Measurements from ENCODE around the gene SEC16B.

SEC16B gene

GRCh38 chr1:177905686-177906085 lies 64.2 kb downstream of the SEC16B start:
- H3K4me1 ChIP-seq (ENCODE audit: control insufficient read depth, insufficient read depth, low read length): no peaks in the 10 kb centered on the region
- no peak overlapping the region for H3K4me3 ChIP-seq (ENCODE audit: low read depth, low read length)
- no peak overlapping the region for H3K27ac ChIP-seq (ENCODE audit: low read depth, low read length)
- H3K27me3 ChIP-seq (ENCODE audit: control insufficient read depth, insufficient read depth, low read length): no peaks in the 10 kb centered on the region
- H3K9me3 ChIP-seq (ENCODE audit: control insufficient read depth, insufficient read depth, low read depth, low read length): 0 out of 2 replicates have a peak, but pooled peaks cover 3% of the 10 kb centered on the region
- H3K9ac ChIP-seq (ENCODE audit: low read length): no peak overlapping the region
- H3K36me3 ChIP-seq (ENCODE audit: control insufficient read depth, insufficient read depth, low read length): no peaks in the 10 kb centered on the region

- Histone ChIP-seq H3K4me1 (ENCODE audit: control insufficient read depth, insufficient read depth, low read length) (no peaks in the 10 kb centered on the region), H3K9me3 (ENCODE audit: control insufficient read depth, insufficient read depth, low read depth, low read length) (no peaks in the 10 kb centered on the region), H3K36me3 (ENCODE audit: control insufficient read depth, insufficient read depth, low read length) (no peaks in the 10 kb centered on the region), H3K4me3 (ENCODE audit: low read depth, low read length) (no peak overlapping the region), H3K27ac (ENCODE audit: low read depth, low read length) (no peak overlapping the region), H3K9ac (ENCODE audit: low read length) (no peak overlapping the region), H3K27me3 (ENCODE audit: control insufficient read depth, insufficient read depth, low read length) (no peaks in the 10 kb centered on the region)
These were observed 67.6 kb downstream of the SEC16B start for GRCh38 chr1:177902266-177902665.

- H3K4me1 ChIP-seq (ENCODE audit: control insufficient read depth, insufficient read depth, low read length): no peaks in the 10 kb centered on the region
- H3K27ac ChIP-seq (ENCODE audit: low read depth, low read length): no peak overlapping the region
- H3K4me3 ChIP-seq (ENCODE audit: low read depth, low read length): no peak overlapping the region
- H3K9me3 ChIP-seq (ENCODE audit: control insufficient read depth, insufficient read depth, low read depth, low read length): no peaks in the 10 kb centered on the region
- no peaks in the 10 kb centered on the region for H3K27me3 ChIP-seq (ENCODE audit: control insufficient read depth, insufficient read depth, low read length)
- H3K36me3 ChIP-seq (ENCODE audit: control insufficient read depth, insufficient read depth, low read length): no peaks in the 10 kb centered on the region
- no peak overlapping the region for H3K9ac ChIP-seq (ENCODE audit: low read length)
These were observed 71.7 kb downstream of the SEC16B start for GRCh38 chr1:177897998-177898654.

GRCh38 chr1:177897281-177897997 lies 72.4 kb downstream of the SEC16B start:
- no peak overlapping the region for H3K4me3 ChIP-seq (ENCODE audit: low read depth, low read length)
- H3K4me1 ChIP-seq (ENCODE audit: control insufficient read depth, insufficient read depth, low read length): no peaks in the 10 kb centered on the region

More at GRCh38 chr1:177897281-177897997, 72.4 kb downstream of the SEC16B start:
- H3K27ac ChIP-seq (ENCODE audit: low read depth, low read length): no peak overlapping the region
- H3K36me3 ChIP-seq (ENCODE audit: control insufficient read depth, insufficient read depth, low read length): no peaks in the 10 kb centered on the region
- H3K27me3 ChIP-seq (ENCODE audit: control insufficient read depth, insufficient read depth, low read length): no peaks in the 10 kb centered on the region
- no peak overlapping the region for H3K9ac ChIP-seq (ENCODE audit: low read length)
- H3K9me3 ChIP-seq (ENCODE audit: control insufficient read depth, insufficient read depth, low read depth, low read length): 0 out of 2 replicates have a peak, but pooled peaks cover under 1% of the 10 kb centered on the region
